GM15510 (cell line): ENCODE results near the gene CCNL1.

Source experiments
- POLR2A ChIP-seq: IDR thresholded peaks from 3 replicates; pipeline ENCODE4 v1.6.1; 2011; ENCODE audit warnings: borderline replicate concordance; ENCODE audit not compliant: insufficient read length; ENCODE audit errors: extremely low read depth

Gene CCNL1

DNA sequence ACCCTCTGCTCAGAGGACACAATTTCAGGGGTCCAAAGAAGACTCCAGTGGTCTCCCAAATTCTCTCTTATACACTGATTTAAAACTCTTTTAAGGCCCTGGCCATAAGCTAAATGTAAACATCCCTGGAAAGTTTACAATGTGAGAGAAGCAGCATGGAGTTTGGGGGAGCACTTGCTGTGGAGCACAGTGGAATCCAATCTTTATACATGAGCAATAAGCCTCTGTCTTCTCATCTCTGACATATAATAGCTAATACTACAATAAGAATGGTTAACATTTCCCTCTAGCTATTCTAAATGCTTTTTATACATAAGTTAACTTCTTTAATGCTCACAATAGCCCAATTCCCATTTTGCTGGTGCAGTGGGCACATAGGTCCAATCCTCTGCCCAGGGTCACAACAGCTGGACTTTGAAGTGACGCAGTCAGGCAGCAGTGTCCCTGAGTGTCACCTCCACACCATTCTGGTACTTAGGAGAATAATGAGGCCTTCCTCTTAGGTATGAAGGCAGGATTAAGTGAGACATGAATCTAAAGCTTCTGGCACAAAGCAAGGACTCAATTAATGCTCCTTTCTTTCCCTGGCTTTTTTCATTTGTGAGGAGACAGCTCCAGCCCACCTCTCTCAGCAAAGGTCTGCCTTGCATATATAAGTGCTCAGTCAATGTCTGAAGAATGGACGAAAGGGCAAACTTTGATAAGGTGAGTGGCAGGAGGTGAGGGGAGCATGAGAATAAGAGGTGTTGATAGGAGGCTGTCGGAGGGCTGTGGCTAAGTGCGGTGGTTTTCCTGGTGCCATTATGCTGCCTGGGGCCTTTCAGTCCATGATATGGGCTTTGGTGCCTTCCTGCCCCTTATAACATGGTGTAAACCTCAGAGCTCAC, 26.3 kb downstream of the CCNL1 start:
- no peak for TF ChIP-seq POLR2A

DNA sequence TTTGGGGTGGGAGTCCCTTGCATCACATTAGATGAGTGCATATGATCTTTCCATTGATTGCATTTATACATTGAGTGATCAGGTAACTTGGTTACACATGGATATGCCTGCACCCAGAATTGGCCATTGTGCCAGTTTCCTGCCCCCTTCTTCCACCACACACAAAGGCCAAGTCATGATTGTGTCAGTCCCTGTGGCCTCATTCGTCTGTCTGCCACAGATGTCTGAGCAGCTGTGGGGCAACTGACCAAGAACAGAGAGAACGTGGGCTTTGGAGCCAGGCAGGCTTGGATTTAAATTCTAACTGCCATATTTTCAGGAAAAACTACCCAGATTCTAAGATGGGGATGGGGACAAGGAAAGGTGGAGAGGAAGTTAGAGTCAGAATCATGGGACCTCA, 27.0 kb downstream of the CCNL1 start:
- TF ChIP-seq POLR2A = no peak

DNA sequence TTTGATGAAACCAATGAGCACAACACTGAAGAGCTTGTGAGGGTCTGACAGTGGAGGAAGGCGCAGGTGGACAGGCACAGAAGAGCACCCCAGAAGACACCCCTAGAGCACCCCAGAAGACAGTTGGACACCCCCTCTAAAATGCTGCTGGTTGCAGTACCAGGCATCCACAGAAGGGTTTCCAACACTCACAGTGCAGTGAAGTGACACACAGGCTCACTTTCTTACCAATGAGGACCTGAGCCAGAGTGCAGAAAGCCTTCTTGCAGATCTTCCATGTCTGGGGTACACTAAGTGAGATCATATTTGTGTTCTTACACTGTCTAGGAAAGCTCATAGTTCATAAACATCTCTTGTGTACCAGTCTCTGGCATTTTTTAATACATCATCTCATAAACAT, 27.6 kb downstream of the CCNL1 start:
- no peak for TF ChIP-seq POLR2A

DNA sequence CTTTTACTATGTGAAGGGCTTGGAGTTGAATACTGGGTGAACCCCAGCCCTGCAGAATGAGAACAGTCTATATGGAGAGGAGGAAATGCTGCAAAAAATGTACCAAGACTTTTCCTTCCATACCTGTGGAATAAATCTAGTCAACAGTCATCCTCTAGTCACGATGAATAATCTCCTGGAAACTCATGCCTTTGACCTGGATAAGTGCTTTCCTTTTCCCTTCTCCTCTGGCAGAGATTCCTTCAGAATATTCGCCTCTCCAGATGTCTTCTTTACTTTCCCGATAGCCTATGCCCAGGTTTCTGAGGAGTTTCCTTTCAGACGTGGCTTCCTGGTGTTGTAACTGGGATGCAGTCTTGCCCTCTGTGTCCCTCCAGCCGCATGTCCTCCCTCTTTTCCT, 28.1 kb downstream of the CCNL1 start:
- TF ChIP-seq POLR2A = no peak

DNA sequence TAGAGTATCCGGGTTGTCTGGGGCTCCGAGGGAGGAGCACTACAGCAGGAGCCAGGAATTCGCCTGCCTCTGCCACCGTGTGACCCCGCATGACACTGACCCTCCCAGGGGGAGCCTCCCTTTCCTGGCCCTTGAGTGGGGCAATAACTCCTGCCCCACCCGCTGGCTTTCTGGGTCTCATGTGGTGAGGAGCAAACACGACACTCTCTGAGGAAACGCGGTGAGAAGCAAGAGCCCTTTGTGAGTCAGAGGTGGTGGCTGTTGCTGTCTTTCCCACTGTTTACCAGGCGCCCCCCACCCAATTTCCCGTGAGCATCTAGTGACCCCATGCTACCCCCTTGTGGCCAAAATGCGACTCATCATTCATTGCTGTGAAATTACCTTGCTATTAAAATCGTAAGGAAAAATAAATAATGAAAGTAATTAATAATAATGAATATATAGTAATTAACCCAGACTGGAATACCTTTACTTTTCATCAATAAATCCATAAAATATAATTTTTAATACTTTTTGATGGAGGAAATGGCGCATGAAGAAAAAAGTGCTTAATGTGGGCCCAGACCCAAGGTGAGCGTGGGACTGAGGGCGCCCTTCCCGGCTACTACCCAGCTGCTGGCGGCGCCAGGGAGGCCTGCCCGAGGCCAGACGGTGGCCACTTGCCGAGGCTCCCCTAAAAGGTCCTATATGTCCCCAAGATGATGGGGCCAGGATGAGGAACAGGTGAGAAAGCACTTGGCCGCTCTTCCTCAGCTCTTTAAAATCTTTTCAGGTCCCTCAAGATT, 29.3 kb downstream of the CCNL1 start:
- TF ChIP-seq POLR2A = no peak

DNA sequence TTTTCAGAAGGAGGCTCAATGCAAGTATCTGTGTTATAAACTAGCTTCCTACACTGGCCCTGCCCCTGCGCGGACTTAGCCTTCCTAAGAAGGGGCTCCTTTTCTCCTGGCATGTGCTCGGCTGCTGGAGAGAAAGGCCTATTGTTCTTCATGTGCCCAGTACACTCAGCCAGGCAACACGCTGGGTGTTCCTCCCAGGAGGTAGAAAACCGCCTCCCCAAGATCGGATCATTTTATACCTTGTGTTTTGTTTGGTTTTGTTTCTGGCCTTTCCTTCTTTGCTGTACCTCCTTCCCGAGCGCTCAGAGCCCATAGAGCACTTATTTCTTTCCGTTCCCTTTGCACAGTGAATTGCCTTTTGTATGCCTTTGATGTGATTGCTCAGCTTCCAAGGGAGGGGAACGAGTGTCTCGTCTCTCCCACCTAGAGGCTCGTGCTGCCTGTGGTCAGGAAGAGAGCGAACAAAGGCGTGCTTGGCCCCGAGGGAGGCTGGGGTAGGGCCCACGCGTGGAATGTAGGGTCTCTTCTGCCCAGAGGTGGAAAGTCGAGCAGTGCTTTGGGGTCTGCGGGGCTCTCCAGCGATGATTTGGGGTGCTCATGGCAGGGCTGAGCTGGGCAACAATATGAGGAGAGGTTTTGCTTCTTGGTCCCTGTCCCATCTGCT, 30.0 kb downstream of the CCNL1 start:
- no peak for TF ChIP-seq POLR2A

DNA sequence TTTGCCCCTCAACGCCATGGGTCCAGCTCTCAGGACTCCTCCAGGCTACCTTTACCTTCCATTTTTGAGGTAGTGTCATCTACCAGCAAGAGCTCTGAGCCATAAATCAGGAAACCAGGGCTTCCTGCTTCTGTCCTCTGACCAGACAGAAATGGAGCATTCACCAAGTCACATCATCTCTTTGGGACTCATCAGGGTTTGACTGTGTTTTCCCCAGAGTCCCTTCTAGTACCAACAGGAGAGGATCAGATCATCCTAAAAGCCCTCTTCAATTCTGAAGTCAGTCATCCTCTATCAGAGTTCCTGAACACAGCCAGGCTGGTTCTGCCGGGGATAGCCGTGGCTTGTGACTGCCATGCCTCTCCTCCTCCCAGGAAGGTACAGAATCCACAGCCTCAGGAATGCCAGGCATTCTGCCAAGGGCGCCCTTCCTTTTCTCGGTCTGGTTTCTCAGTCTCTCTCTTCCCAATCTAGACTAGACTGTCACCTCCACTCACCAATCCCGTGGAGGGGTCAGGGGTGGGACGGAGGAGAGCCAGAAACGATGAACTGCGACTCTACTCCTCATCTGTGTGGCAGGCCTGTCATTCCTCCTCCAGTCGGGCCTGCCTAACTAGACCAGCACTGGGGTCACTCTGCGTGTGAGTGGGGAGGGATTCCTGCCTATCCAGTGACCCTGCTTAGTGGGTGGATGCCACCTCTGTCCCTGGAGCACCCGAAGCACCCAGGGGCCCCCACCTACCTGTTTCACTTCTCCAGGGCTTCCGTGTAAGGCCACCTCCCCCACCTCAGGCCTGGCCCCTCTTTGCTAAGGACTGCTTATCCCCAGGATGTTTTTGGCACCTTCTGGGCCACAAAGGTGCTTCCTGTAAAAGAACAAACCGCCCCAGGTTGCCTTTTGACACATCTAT, 30.9 kb downstream of the CCNL1 start:
- TF ChIP-seq POLR2A = no peak

DNA sequence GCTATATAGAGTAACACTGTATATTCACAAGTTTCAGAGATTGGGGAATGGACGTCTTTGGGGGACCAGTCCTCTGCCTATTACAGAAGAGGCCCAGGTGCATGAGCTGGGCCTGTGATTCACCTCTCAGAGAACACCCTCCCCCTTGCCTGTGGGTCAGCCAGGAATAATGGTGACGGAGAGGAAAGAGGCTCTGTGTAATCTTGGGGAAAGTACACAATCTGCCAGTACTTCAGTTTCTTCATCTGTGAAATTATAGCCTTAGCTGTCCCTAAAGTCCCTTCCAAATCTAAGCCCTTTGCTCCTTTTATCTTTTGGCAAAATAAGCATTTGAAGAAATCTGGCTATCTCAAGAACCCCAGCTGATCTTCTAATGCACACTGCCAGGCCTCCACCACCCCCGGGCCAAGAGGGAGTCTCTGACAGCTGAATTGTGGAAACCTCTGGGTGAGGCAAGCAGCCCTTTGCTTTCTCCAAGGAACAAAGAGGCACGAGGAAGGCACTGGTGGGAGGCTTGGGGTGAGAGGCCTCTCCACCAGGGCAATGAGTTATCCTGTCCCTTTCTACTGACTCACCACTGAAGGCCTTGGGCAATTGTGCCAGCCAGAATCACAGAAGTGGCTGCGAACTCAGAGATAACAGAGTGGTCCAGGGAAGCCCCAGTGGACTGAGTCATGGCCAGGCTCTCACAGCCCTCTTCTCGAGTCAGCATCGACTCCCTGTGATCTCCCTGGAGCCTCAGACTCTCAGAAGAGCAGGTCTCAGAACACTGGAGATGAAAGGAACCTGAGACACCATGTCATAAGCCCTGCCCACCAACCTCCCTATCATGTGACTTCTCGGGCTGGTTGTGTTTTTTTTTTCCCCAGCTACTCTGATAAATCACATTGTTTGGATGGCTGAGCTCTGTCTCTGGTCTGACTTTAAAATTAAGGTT, 31.8 kb downstream of the CCNL1 start:
- TF ChIP-seq POLR2A = no peak

DNA sequence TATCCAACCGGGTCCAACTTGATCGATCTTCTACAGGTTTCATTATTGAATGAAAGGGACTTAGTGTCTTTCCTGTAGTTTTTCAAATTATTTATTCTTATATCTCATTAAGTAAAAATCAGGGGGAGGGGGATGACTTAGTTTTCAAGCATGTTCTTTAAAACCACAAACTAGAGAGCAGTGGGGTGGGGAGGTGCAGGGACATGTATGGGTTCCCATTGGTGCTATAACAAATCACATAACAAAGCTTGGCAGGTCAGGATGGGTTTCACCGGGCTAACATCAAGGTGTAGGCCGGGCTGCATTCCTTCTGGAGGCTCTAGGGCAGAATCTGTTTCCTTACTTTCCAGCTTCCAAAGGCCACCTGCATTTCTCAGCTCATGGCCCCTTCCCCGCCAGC, 32.7 kb downstream of the CCNL1 start:
- TF ChIP-seq POLR2A = no peak

DNA sequence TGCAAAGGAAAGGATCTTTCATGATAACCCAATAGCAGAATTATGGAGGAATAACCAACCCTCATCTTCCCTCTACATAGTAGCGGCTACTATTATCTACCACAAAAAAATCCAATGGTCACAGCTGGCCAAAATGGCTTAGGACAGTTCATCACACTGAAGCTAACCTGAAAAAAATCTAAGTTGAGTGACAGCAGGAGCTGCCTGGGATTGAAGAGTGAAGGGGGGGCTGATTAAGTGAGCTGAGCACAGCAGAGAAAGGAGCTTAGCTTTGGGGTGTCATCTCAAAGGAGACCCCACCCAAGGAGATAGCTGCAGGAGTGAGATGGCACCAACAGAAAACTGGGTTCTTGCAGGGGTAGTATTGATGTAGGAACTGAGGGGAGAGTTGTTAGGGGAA, 33.6 kb downstream of the CCNL1 start:
- TF ChIP-seq POLR2A = no peak

DNA sequence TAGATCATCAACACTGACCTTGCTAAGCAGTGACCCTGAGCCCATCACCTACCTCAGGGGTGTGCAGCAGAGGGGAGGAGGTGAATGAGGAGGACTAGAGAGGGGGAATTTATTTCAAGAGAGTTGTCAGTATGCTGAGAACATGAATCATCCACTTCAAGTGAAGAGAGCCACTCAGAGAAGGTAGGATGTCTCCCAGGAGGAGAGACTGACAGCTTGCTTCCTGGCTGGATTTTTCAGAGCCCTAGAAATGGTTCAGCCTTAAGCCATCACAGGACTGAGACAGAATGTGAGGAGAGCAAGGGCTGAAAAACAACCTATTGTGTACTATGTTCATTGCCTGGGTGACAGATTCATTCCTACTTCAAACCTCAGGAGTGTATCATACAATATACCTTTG, 34.8 kb downstream of the CCNL1 start:
- no peak for TF ChIP-seq POLR2A

DNA sequence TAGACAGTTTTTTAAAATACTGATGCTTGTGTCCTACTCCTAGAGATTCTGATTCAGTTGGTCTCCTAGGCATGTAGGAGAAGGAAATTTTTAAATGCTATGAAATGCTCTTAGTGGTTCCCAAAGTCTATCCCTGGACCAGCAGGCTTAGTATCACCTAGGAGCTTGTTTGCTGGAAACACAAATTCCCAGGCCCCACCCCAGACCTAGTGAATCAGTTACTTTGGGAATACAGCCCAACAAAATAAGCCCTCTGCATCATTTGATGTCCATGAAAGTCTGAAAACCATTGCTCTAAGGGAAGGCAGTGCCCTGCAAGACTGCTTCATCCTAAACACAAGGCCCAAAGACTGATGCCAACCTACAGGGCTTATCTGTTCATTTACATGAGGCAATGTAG, 36.3 kb downstream of the CCNL1 start:
- TF ChIP-seq POLR2A = no peak

DNA sequence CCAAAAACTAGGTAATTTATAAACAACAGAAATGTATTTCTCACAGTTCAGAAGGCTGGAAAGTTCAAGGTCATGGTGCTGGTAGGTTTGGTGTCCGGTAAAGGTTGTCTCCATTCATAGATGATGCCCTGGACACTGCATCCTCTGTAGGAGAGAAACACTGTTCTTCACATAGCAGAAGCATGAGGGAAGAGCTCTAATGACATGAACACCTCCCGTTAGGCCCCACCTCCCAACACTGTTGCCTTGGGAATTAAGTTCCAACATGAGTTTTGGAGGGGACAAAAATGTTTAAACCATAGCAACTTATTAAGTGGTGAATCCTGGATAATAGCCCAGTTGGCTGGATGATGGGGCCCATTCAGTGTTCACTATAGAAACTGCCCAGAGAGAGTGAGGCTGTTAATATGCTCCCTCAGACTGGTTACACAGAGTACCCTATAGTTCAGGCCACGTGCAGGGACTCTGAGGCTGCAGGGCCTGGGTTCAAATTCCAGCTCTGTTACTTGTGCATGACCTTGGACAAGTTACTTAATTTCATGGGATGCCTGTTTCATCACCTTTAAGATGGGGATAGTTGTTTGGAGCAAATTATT, 37.0 kb downstream of the CCNL1 start:
- TF ChIP-seq POLR2A = no peak
